NCI-H2029 (cell line): ENCODE data around the gene KRTAP9-2.
"Not testable (repeated sequence)": the region's sequence is repeated elsewhere in the genome, so short reads cannot be mapped to it uniquely, and the experiment has no call there.

Experiments used
- DNase-seq: peaks from one replicate; lab custom pipeline; 2025; lab: John Stamatoyannopoulos, UW

KRTAP9-2 gene

GRCh38 chr17:41226598-41227095 lies at the start of gene KRTAP9-2:
Gene KRTAP9-2 (plus strand): TSS chr17:41226648. CDS start chr17:41226655, 7 bp downstream.
- not testable (repeated sequence) for DNase-seq

GRCh38 chr17:41176744-41177387 lies 49.6 kb upstream of the KRTAP9-2 start:
- no peak for DNase-seq

DNA sequence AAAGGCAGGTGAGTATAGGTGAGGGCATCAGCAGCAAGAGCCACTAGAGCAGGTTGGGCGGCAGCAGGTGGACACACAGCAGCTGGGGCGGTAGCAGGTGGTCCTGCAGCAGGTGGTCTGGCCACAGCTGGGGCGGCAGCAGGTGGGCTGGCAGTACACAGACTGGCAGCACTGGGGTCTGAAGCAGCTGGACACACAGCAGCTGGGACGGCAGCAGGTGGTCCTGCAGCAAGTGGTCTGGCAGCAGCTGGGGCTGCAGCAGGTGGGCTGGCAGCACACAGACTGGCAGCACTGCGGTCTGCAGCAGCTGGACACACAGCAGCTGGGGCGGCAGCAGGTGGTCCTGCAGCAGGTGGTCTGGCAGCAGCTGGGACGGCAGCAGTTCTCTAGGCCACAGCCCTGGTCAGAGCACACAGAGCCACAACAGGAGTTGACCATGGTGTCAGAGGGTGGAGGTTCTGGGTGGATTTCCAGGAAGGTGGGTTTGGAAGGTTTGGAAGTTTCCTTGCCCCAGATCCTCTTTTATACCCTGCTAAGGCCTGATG lies 48.6 kb upstream of the KRTAP9-2 start, which contains the start of gene KRTAP4-2:
KRTAP4-2 (minus strand) TSS at position 495 of the 545 bp plus-strand sequence; CDS start at position 438, 57 bp downstream.
- no peak for DNase-seq

GRCh38 chr17:41178341-41178740 lies 48.1 kb upstream of the KRTAP9-2 start:
- DNase-seq = no peak

GRCh38 chr17:41178843-41179616 lies 47.4 kb upstream of the KRTAP9-2 start:
- no peak for DNase-seq

DNA sequence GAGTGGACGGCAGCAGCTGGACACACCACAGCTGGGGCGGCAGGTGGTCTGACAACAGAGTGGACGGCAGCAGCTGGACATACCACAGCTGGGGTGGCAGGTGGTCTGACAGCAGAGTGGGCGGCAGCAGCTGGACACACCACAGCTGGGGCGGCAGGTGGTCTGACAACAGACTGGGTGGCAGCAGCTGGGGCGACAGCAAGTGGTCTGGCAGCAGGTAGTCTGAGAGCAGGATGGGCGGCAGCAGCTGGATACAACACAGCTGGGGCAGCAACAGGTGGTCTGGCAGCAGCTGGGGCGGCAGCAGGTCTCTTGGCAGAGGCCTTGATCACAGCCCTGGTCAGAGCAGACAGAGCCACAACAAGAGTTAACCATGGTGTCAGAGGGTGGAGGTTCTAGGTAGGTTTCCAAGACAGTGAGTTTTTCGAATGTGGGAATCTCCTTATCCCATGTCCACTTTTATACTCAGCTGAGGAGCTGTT lies 41.9 kb upstream of the KRTAP9-2 start, which contains the start of gene KRTAP4-1:
KRTAP4-1 (minus strand) TSS at position 432 of the 482 bp plus-strand sequence; CDS start at position 375, 57 bp downstream.
- DNase-seq = no peak

GRCh38 chr17:41185001-41185400 lies 41.4 kb upstream of the KRTAP9-2 start:
- no peak for DNase-seq

- DNase-seq = no peak
Observed at GRCh38 chr17:41186872-41187271, 39.6 kb upstream of the KRTAP9-2 start.

- not testable (repeated sequence) for DNase-seq
Observed at GRCh38 chr17:41189837-41190318, 36.6 kb upstream of the KRTAP9-2 start, which contains the start of gene KRTAP9-1. Gene KRTAP9-1 (plus strand): TSS chr17:41189887. CDS start chr17:41189887, 0 bp downstream.

DNA sequence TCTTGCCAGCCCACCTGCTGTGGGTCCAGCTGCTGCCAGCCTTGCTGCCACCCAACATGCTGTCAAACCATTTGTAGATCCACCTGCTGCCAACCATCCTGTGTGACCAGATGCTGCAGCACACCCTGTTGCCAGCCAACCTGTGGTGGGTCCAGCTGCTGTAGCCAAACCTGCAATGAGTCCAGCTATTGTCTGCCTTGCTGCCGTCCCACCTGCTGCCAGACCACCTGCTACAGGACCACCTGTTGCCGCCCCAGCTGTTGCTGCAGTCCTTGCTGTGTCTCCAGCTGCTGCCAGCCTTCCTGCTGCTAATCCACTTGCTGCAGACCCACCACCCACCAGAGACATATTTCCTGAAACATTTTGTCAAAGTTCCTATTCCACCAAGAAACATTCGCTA lies 36.1 kb upstream of the KRTAP9-2 start:
- DNase-seq = peak; percentile 18

DNA sequence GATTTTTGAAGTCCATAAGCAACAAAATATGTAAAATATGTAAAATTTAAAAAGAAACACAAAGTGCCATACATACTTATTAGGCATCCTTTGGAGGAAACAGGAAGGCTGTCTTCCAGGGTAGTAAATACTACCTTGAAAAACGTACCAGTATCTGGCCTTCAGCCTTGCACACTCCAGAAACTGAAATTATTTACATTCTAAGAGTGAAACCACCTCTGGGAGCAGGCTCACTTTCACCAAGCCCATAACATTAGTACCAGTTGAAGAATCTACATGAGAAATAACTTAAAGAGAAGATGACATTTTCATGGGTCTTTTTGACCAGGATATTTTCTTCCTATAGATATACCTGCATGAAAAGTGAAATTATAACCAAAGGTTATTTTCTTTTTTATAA lies 30.4 kb upstream of the KRTAP9-2 start:
- no peak for DNase-seq

GRCh38 chr17:41199421-41200078 lies 26.9 kb upstream of the KRTAP9-2 start:
- DNase-seq = peak; percentile 17

- DNase-seq = peak; percentile 72
Observed at GRCh38 chr17:41211845-41212466, 14.5 kb upstream of the KRTAP9-2 start.

DNA sequence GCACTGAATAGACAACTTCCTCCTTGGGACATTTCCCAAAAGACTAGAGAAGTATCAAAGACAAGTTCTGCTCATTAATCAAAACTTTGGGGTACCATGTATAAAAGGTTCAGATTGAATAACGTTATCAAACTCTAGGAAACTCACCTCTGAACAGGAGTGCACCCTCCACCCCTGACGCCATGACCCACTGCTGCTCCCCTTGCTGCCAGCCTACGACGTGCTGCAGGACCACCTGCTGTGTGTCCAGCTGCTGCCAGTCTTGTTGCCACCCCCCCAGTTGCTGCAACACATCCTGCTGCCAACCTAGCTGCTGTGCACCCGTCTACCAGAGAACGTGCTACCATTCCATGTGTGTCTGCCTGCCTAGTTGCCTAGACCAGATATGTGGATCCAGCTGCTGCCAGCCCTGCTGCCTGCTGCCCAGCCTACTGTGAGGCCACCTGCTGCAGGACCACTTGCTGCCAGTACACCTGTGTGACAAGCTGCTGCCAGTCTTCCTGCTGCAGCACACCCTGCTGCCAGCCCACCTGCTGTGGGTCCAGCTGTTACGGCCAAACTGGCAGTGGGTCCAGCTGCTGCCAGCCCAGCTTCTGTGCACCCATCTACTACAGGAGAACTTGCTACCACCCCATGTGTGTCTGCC lies 13.8 kb upstream of the KRTAP9-2 start:
- peak; percentile 67 for DNase-seq

- no peak for DNase-seq
Observed at GRCh38 chr17:41215681-41216080, 10.8 kb upstream of the KRTAP9-2 start.

DNA sequence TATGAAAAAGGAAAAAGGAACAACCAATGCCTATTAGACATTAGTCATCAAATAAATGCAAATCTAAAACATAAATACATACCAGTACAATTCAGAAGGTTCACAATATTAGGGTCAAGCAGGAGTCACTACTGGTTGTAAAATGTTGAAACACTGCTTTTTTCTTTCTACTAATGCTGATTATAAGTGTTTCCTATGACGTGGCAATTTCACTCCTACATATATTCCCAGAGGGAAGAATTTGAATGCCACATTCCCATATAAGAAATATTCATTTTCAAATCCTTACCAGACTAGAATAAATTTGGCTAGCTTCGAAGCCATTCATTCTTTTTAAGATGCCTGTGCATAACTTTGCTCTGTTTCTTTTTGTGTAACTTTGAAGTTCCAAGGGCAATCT lies 2.6 kb upstream of the KRTAP9-2 start:
- no peak for DNase-seq

- DNase-seq = no peak
Observed at GRCh38 chr17:41226051-41226450, 397 bp upstream of the KRTAP9-2 start.

DNA sequence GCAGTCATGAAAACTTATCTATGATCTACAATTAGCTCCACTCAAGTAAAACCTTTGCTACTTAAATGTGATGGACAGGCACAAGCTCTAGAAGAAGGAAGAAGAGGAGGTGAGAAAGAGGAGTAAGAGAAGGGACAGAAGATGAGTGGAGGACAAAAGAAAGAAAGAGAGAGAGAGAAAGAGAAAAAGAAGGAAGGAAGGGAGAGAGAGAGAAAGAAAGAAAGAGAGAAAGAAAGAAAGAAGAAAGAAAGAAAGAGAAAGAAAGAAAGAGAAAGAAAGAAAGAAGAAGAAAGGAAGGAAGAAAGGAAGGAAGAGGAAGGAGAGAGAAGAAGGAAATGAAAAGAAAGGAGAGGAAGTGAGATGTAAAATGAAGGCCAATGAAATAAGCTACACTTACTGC lies 3.6 kb downstream of the KRTAP9-2 start:
- DNase-seq = no peak

GRCh38 chr17:41231731-41232130 lies 5.3 kb downstream of the KRTAP9-2 start:
- no peak for DNase-seq

GRCh38 chr17:41232399-41233105 lies 6.1 kb downstream of the KRTAP9-2 start, which contains the start of gene KRTAP9-3:
Gene KRTAP9-3 (plus strand): TSS chr17:41232449. CDS start chr17:41232502, 53 bp downstream.
- peak; percentile 36 for DNase-seq
